ENCODE results near the gene KCNK4. TPM values are rescaled to one million over a fixed set of nuclear protein-coding genes. Genes with fewer than 3 reads are reported as not detected.

Gene KCNK4
- total and polyA plus RNA-seq, 4 donors = not detected

- no peaks in the 10 kb centered on the region for H3K27me3 ChIP-seq (ENCODE audit: control insufficient read depth in 4 of 4, insufficient read depth in 4 of 4, low read length in 3 of 4)
- H3K4me3 ChIP-seq (ENCODE audit: low read depth in 1 of 3, low read length in 3 of 3) = no peak overlapping the region
- H3K36me3 ChIP-seq (ENCODE audit: control insufficient read depth in 4 of 4, insufficient read depth in 3 of 4, low read depth in 1 of 4, low read length in 3 of 4) = no peaks in the 10 kb centered on the region
- no peak for DNase-seq (ENCODE audit: low spot score)
- no peaks in the 10 kb centered on the region for H3K9me3 ChIP-seq (ENCODE audit: control insufficient read depth in 4 of 4, low read length in 3 of 4)
- WGBS = 87% methylated on average over 18 of the region's 18 CpGs
- H3K27ac ChIP-seq (ENCODE audit: low read depth in 1 of 2, low read length in 2 of 2) = no peak overlapping the region
- TF ChIP-seq HNF4A (conservative IDR thresholded peaks at IDR 0.05) (no peak), FOXA1 (IDR thresholded peaks at IDR 0.05) (no peak), RAD21 (IDR thresholded peaks at IDR 0.05) (peak in 1 of 2 donors; percentile 68), ATF3 (IDR thresholded peaks at IDR 0.05) (no peak), HNF4G (IDR thresholded peaks at IDR 0.05) (no peak), JUND (IDR thresholded peaks at IDR 0.05) (no peak), GABPA (IDR thresholded peaks at IDR 0.05 in 1 of 2, conservative IDR thresholded peaks at IDR 0.05 in 1 of 2) (no peak), MAX (IDR thresholded peaks at IDR 0.05) (no peak), CTCF (IDR thresholded peaks at IDR 0.05; ENCODE audit: low read depth, low read length, missing input control) (peak; percentile 9), FOXA2 (IDR thresholded peaks at IDR 0.05) (no peak)
- peaks cover 0 to 12% (median 7%) of the 10 kb centered on the region in 4 donors for H3K4me1 ChIP-seq (ENCODE audit: control insufficient read depth in 4 of 4, insufficient read depth in 4 of 4, low read length in 3 of 4)
- no peak overlapping the region for H3K9ac ChIP-seq (ENCODE audit: low read depth in 1 of 2, low read length in 2 of 2)
Measured at GRCh38 chr11:64343767-64344559, 52.9 kb downstream of the KCNK4 start.

GRCh38 chr11:64344787-64345186 is 53.7 kb downstream of the KCNK4 start:
- WGBS = 98% methylated on average over 28 of the region's 28 CpGs
- Histone ChIP-seq H3K4me1 (ENCODE audit: control insufficient read depth in 4 of 4, insufficient read depth in 4 of 4, low read length in 3 of 4) (peaks cover 0 to 12% (median 7%) of the 10 kb centered on the region in 4 donors), H3K9ac (ENCODE audit: low read depth in 1 of 2, low read length in 2 of 2) (no peak overlapping the region), H3K36me3 (ENCODE audit: control insufficient read depth in 4 of 4, insufficient read depth in 3 of 4, low read depth in 1 of 4, low read length in 3 of 4) (no peaks in the 10 kb centered on the region), H3K9me3 (ENCODE audit: control insufficient read depth in 4 of 4, low read length in 3 of 4) (no peaks in the 10 kb centered on the region), H3K27me3 (ENCODE audit: control insufficient read depth in 4 of 4, insufficient read depth in 4 of 4, low read length in 3 of 4) (no peaks in the 10 kb centered on the region), H3K4me3 (ENCODE audit: low read depth in 1 of 3, low read length in 3 of 3) (no peak overlapping the region), H3K27ac (ENCODE audit: low read depth in 1 of 2, low read length in 2 of 2) (no peak overlapping the region)
- DNase-seq (ENCODE audit: low spot score) = no peak
- TF ChIP-seq HNF4A (conservative IDR thresholded peaks at IDR 0.05) (no peak), YY1 (IDR thresholded peaks at IDR 0.05) (no peak), NR2F2 (IDR thresholded peaks at IDR 0.05) (no peak), SP1 (IDR thresholded peaks at IDR 0.05) (no peak), ATF3 (IDR thresholded peaks at IDR 0.05) (no peak), CTCF (IDR thresholded peaks at IDR 0.05; ENCODE audit: low read depth, low read length, missing input control) (no peak), TAF1 (conservative IDR thresholded peaks at IDR 0.05) (no peak), ZBTB33 (IDR thresholded peaks at IDR 0.05) (no peak), EGR1 (IDR thresholded peaks at IDR 0.05; ENCODE audit: low read depth in 2 of 2) (no peak), JUND (IDR thresholded peaks at IDR 0.05) (no peak), MAX (IDR thresholded peaks at IDR 0.05) (no peak), REST (IDR thresholded peaks at IDR 0.05) (no peak), GABPA (IDR thresholded peaks at IDR 0.05 in 1 of 2, conservative IDR thresholded peaks at IDR 0.05 in 1 of 2) (no peak), RXRA (IDR thresholded peaks at IDR 0.05) (no peak), FOXA2 (IDR thresholded peaks at IDR 0.05) (no peak), FOXA1 (IDR thresholded peaks at IDR 0.05) (no peak), RAD21 (IDR thresholded peaks at IDR 0.05) (no peak)

Measured in liver (tissue), 9 donors.